ENCODE measurements around the gene KRTAP10-7. TPM values are rescaled to one million over a fixed set of nuclear protein-coding genes. Genes with fewer than 3 reads are reported as not detected.

The KRTAP10-7 gene
- total and polyA plus RNA-seq, 9 of the 15 experiments (the other 6 are each of a cell fraction or from before 2014, with no cell fraction given), result not detected

DNA sequence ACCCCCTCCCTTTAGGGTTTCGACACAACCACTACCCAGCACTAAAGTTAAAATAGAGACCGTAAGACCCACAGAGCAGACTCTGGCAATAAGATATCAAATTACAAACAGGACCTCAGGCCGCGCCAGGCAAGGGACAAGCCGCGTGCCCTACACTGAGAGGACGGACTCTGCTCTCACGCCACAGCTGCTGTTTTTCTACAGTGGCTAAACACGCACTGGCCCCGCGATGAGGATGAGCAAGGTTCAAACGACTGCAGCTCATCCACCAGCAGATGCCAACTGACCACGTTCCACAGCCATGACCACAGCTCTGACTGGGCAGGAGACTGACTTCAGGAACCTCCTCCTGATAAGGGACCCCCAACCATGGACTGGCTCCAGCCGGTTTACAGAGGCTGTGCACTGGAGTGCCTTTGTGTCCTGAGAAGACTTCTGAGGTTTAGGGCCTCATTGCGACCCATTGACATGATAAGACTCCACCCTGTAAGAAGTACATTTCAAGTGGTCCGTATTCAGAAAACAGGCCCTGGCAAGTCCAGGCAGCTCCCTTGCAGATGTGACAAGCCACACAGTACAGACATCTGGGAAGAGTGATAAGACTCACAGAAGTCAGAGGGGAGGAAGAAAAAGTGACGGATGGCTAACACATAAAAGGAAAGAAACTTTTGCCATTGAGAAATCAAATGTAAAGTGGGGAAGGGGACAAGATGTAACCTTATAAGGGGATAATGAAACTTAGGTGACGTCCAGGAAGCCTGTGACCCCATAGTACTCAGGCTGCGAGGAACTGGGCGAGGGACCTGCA, 6.6 kb upstream of the KRTAP10-7 start (continued):
- TF ChIP-seq ZNF561 (CRISPR knock-in tag; conservative IDR thresholded peaks at IDR 0.05), result no peak
- TF ChIP-seq ZNF12 (CRISPR knock-in tag; IDR thresholded peaks at IDR 0.05), result 0 out of 2 replicates have a peak, but pooled peaks have one; percentile 38
- TF ChIP-seq ZBTB40 (IDR thresholded peaks at IDR 0.05), result no peak
- TF ChIP-seq ZBTB40 (CRISPR knock-in tag; IDR thresholded peaks at IDR 0.05), result no peak
- peak; percentile 79 for TF ChIP-seq TEAD2 (tag; IDR thresholded peaks at IDR 0.05)
- peak; percentile 49; the same call in 1 of the 2 replicates for TF ChIP-seq ZNF134 (CRISPR knock-in tag; conservative IDR thresholded peaks at IDR 0.05)
- TF ChIP-seq CBX3 (IDR thresholded peaks at IDR 0.05; ENCODE audit: borderline replicate concordance in 1 of 2, low read length in 2 of 2), result 0 out of 3 replicates have a peak, but pooled peaks of 1 of the 2 experiments have one; percentile 41
- TF ChIP-seq, protein P1, sequence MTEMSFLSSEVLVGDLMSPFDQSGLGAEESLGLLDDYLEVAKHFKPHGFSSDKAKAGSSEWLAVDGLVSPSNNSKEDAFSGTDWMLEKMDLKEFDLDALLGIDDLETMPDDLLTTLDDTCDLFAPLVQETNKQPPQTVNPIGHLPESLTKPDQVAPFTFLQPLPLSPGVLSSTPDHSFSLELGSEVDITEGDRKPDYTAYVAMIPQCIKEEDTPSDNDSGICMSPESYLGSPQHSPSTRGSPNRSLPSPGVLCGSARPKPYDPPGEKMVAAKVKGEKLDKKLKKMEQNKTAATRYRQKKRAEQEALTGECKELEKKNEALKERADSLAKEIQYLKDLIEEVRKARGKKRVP (CRISPR knock-in tag; IDR thresholded peaks at IDR 0.05), result no peak
- no peak for TF ChIP-seq HNRNPLL (IDR thresholded peaks at IDR 0.05; ENCODE audit: low read depth, low read length, poor library complexity, severe bottlenecking)
- TF ChIP-seq, protein P2, sequence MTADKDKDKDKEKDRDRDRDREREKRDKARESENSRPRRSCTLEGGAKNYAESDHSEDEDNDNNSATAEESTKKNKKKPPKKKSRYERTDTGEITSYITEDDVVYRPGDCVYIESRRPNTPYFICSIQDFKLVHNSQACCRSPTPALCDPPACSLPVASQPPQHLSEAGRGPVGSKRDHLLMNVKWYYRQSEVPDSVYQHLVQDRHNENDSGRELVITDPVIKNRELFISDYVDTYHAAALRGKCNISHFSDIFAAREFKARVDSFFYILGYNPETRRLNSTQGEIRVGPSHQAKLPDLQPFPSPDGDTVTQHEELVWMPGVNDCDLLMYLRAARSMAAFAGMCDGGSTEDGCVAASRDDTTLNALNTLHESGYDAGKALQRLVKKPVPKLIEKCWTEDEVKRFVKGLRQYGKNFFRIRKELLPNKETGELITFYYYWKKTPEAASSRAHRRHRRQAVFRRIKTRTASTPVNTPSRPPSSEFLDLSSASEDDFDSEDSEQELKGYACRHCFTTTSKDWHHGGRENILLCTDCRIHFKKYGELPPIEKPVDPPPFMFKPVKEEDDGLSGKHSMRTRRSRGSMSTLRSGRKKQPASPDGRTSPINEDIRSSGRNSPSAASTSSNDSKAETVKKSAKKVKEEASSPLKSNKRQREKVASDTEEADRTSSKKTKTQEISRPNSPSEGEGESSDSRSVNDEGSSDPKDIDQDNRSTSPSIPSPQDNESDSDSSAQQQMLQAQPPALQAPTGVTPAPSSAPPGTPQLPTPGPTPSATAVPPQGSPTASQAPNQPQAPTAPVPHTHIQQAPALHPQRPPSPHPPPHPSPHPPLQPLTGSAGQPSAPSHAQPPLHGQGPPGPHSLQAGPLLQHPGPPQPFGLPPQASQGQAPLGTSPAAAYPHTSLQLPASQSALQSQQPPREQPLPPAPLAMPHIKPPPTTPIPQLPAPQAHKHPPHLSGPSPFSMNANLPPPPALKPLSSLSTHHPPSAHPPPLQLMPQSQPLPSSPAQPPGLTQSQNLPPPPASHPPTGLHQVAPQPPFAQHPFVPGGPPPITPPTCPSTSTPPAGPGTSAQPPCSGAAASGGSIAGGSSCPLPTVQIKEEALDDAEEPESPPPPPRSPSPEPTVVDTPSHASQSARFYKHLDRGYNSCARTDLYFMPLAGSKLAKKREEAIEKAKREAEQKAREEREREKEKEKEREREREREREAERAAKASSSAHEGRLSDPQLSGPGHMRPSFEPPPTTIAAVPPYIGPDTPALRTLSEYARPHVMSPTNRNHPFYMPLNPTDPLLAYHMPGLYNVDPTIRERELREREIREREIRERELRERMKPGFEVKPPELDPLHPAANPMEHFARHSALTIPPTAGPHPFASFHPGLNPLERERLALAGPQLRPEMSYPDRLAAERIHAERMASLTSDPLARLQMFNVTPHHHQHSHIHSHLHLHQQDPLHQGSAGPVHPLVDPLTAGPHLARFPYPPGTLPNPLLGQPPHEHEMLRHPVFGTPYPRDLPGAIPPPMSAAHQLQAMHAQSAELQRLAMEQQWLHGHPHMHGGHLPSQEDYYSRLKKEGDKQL (CRISPR knock-in tag; IDR thresholded peaks at IDR 0.05; ENCODE audit: borderline replicate concordance), result 0 out of 2 replicates have a peak, but pooled peaks have one; percentile 22
